DOHH2 (cell line): ENCODE measurements around the gene DDR2.

Source experiments
- H3F3A ChIP-seq: fragments of 200-600 bp; sonication (generic), shearing (Covaris generic); 2 replicates; pipeline ENCODE4 v1.6.0; 2016; ENCODE audit warnings: antibody characterized with exemption, mild to moderate bottlenecking; ENCODE audit not compliant: control insufficient read depth, insufficient read depth
- H3K27ac ChIP-seq: fragments of 200-600 bp; sonication (generic); 2 replicates; pipeline ENCODE4 v1.5.1; 2014; ENCODE audit warnings: low read depth, mild to moderate bottlenecking, low read length, moderate library complexity
- H3K27me3 ChIP-seq: fragments of 200-600 bp; sonication (generic); 2 replicates; pipeline ENCODE4 v1.6.1; 2014; ENCODE audit warnings: mild to moderate bottlenecking, low read length, mixed read lengths; ENCODE audit not compliant: control insufficient read depth
- H3K36me3 ChIP-seq: fragments of 200-600 bp; sonication (generic); 2 replicates; pipeline ENCODE4 v1.6.1; 2014; ENCODE audit warnings: mild to moderate bottlenecking, low read length, moderate library complexity, mixed read lengths; ENCODE audit not compliant: control insufficient read depth
- H3K4me1 ChIP-seq: fragments of 200-600 bp; sonication (generic); 2 replicates; pipeline ENCODE4 v1.6.1; 2014; ENCODE audit warnings: mild to moderate bottlenecking, low read length, mixed read lengths; ENCODE audit not compliant: control insufficient read depth
- H3K4me2 ChIP-seq: fragments of 200-600 bp; sonication (generic); 2 replicates; pipeline ENCODE4 v1.6.0; 2014; ENCODE audit warnings: mild to moderate bottlenecking, low read length, moderate library complexity
- H3K4me3 ChIP-seq: fragments of 200-600 bp; sonication (generic); 2 replicates; pipeline ENCODE4 v1.5.1; 2014; ENCODE audit warnings: mild to moderate bottlenecking, low read length, mixed read lengths
- H3K79me2 ChIP-seq: fragments of 200-600 bp; sonication (generic); 2 replicates; pipeline ENCODE4 v1.6.1; 2014; ENCODE audit warnings: mild to moderate bottlenecking, low read length, mixed read lengths; ENCODE audit not compliant: control insufficient read depth
- H3K9me2 ChIP-seq: fragments of 200-600 bp; sonication (generic); replicated peaks from 2 replicates; pipeline ENCODE4 v1.6.1; 2014; ENCODE audit warnings: mild to moderate bottlenecking, low read length, mixed read lengths; ENCODE audit not compliant: control insufficient read depth
- H3K9me3 ChIP-seq: fragments of 200-600 bp; sonication (generic); 2 replicates; pipeline ENCODE4 v1.6.1; 2014; ENCODE audit warnings: antibody characterized with exemption, low read length, mixed read lengths; ENCODE audit not compliant: control insufficient read depth, insufficient read depth
- H4K20me1 ChIP-seq: fragments of 200-600 bp; sonication (generic); 2 replicates; pipeline ENCODE4 v1.6.0; 2014; ENCODE audit warnings: low read depth, mild to moderate bottlenecking, antibody characterized with exemption, low read length, moderate library complexity; ENCODE audit not compliant: control insufficient read depth, insufficient read depth
- EZH2phosphoT487 ChIP-seq: fragments of 200-600 bp; sonication (generic); IDR thresholded peaks from 2 replicates; pipeline ENCODE4 v1.6.1; 2017; ENCODE audit warnings: borderline replicate concordance, mild to moderate bottlenecking, antibody characterized with exemption, low read length, moderate library complexity, mixed read lengths
- TF ChIP-seq, protein P1 (sequence below): fragments of 200-600 bp; sonication (generic); IDR thresholded peaks from one replicate; pipeline ENCODE4 v1.5.1; 2014; ENCODE audit warnings: antibody characterized with exemption, mild to moderate bottlenecking, low read depth, low read length; ENCODE audit not compliant: poor library complexity, severe bottlenecking

DDR2 gene

DNA sequence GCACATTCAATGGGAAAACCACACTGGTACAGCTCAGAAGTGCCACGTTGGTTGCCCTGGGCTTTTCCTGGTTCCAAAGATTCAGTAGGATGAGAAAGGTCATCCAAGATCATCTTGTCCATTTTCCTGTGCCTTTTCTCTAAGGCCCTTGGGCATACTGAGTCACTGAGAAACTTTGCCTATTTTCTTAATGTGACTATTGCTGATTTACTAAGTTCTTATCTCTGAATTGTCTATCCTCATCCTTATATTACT lies 101.0 kb downstream of the DDR2 start:
- Histone ChIP-seq H4K20me1 (no peaks in the 10 kb centered on the region), H3K79me2 (no peaks in the 10 kb centered on the region)

DNA sequence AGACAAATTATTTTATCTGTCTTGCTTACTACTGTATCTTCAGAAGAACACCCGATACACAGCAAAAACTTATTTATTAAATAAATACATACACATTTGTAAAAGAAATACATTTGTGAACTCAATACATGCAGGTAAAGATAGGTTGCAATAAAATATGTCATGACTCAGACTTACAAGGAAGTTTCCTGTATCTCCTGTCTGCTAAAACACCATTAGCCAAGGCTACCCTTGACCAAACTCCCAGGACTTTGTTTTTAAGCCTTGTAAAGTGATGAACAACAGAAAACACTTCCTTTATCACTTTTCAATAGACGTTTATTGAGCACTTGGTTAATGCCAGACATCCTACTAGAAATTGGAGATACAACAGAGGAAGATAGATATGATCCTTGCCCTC lies 101.8 kb downstream of the DDR2 start:
- TF ChIP-seq EZH2phosphoT487: no peak
- TF ChIP-seq, protein P1, sequence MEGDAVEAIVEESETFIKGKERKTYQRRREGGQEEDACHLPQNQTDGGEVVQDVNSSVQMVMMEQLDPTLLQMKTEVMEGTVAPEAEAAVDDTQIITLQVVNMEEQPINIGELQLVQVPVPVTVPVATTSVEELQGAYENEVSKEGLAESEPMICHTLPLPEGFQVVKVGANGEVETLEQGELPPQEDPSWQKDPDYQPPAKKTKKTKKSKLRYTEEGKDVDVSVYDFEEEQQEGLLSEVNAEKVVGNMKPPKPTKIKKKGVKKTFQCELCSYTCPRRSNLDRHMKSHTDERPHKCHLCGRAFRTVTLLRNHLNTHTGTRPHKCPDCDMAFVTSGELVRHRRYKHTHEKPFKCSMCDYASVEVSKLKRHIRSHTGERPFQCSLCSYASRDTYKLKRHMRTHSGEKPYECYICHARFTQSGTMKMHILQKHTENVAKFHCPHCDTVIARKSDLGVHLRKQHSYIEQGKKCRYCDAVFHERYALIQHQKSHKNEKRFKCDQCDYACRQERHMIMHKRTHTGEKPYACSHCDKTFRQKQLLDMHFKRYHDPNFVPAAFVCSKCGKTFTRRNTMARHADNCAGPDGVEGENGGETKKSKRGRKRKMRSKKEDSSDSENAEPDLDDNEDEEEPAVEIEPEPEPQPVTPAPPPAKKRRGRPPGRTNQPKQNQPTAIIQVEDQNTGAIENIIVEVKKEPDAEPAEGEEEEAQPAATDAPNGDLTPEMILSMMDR: no peak
- H3K27me3 ChIP-seq: no peaks in the 10 kb centered on the region
- no peaks in the 10 kb centered on the region for H3K4me1 ChIP-seq
- no peaks in the 10 kb centered on the region for H3F3A ChIP-seq
- no peak overlapping the region for H3K4me3 ChIP-seq
- H3K4me2 ChIP-seq: no peak overlapping the region
- H3K27ac ChIP-seq: no peak overlapping the region
- no peaks in the 10 kb centered on the region for H3K36me3 ChIP-seq
- no peaks in the 10 kb centered on the region for H3K9me2 ChIP-seq
- H3K79me2 ChIP-seq: no peaks in the 10 kb centered on the region
- H3K9me3 ChIP-seq: no peaks in the 10 kb centered on the region
- H4K20me1 ChIP-seq: no peaks in the 10 kb centered on the region

More for the DNA sequence above, 101.0 kb downstream of the DDR2 start:
- no peak for TF ChIP-seq EZH2phosphoT487
- TF ChIP-seq, protein P1: no peak
- Histone ChIP-seq H3K27ac (no peak overlapping the region), H3F3A (no peaks in the 10 kb centered on the region), H3K27me3 (no peaks in the 10 kb centered on the region), H3K4me3 (no peak overlapping the region), H3K9me2 (no peaks in the 10 kb centered on the region), H3K4me1 (no peaks in the 10 kb centered on the region), H3K9me3 (no peaks in the 10 kb centered on the region), H3K36me3 (no peaks in the 10 kb centered on the region), H3K4me2 (no peak overlapping the region)

DNA sequence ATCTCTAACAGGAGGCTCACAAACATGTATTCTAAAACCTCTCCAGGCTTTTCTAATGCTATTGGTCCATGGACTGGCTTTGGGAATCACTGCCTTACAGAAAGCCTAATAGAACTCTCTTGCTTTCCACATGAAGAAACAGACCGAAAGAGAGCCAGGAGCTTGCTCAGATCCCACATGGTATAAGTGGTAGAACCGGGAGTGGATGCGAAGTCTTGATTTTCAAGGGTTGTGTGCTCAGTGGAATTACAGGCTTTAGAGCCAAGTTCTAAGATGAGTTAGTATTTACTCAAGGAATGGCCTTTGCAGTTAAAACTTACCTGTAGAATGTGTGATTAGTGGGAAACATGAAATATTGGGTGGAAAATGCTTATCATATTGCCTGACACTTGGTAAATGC lies 103.9 kb downstream of the DDR2 start:
- Histone ChIP-seq H4K20me1 (no peaks in the 10 kb centered on the region), H3K9me3 (no peaks in the 10 kb centered on the region), H3K4me1 (no peaks in the 10 kb centered on the region), H3F3A (no peaks in the 10 kb centered on the region), H3K4me2 (no peak overlapping the region), H3K9me2 (no peaks in the 10 kb centered on the region), H3K79me2 (no peaks in the 10 kb centered on the region), H3K27ac (no peak overlapping the region), H3K27me3 (no peaks in the 10 kb centered on the region), H3K4me3 (no peak overlapping the region), H3K36me3 (no peaks in the 10 kb centered on the region)
- TF ChIP-seq, protein P1: no peak
- TF ChIP-seq EZH2phosphoT487: no peak

DNA sequence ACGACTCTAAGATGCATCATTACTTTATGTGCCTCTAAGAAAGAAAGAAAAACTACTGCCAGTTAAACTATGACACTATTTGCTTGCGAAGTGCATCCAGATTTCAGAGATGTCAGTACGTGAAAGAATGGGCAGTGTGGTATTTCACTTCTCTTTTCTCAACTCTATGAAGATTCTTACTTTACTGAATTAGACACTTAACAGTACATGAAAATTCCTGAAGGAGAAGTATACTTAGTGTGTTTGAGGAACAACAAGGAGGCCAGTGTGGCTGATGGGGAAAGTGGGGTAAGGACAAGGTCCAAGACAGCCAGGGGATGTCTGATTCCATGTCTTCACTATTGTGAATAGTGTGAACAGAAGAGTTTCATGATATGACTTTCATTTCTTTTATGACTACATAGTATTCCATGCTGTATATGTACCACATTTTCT lies 104.4 kb downstream of the DDR2 start:
- H3K79me2 ChIP-seq: no peaks in the 10 kb centered on the region
- H3K27ac ChIP-seq: no peak overlapping the region

More for the DNA sequence above, 104.4 kb downstream of the DDR2 start:
- H3F3A ChIP-seq: no peaks in the 10 kb centered on the region
- H3K4me1 ChIP-seq: no peaks in the 10 kb centered on the region
- no peak for TF ChIP-seq EZH2phosphoT487
- TF ChIP-seq, protein P1: no peak
- H3K4me2 ChIP-seq: no peak overlapping the region
- H3K36me3 ChIP-seq: no peaks in the 10 kb centered on the region
- H3K27me3 ChIP-seq: no peaks in the 10 kb centered on the region
- no peaks in the 10 kb centered on the region for H4K20me1 ChIP-seq
- H3K9me2 ChIP-seq: no peaks in the 10 kb centered on the region
- no peak overlapping the region for H3K4me3 ChIP-seq
- no peaks in the 10 kb centered on the region for H3K9me3 ChIP-seq
